K562 (cell line): ENCODE data around the gene PCSK7.

Experiments used
- CTCF ChIP-seq, 3 experiments: IDR thresholded peaks in 2 of 3; conservative IDR thresholded peaks in 1 of 3; 2 replicates each; pipeline ENCODE4 v1.5.1; 2011 to 2012; ENCODE audit warnings: low read length in 3 of 3, mild to moderate bottlenecking in 3 of 3, control low read depth in 2 of 3, improper control_type of control experiment in 1 of 3, inconsistent platforms in 1 of 3, low read depth in 1 of 3, mixed read lengths in 1 of 3, moderate library complexity in 1 of 3; ENCODE audit not compliant: insufficient read depth in 2 of 3
- EHMT2 ChIP-seq: fragments of 450-650 bp; IDR thresholded peaks from 2 replicates; pipeline ENCODE4 v1.6.1; 2018; ENCODE audit warnings: antibody characterized with exemption
- ELK1 ChIP-seq: sonication (generic); formaldehyde crosslinking; IDR thresholded peaks from 2 replicates; pipeline ENCODE4 v1.8.1; 2022; ENCODE audit warnings: missing genetic modification reagents
- EP300 ChIP-seq: IDR thresholded peaks from 2 replicates; pipeline ENCODE4 v1.6.1; 2012; ENCODE audit warnings: low read length, improper control_type of control experiment
- MEF2A ChIP-seq: IDR thresholded peaks from 2 replicates; pipeline ENCODE4 v1.6.1; 2011; ENCODE audit warnings: low read depth, mild to moderate bottlenecking, low read length, moderate library complexity; ENCODE audit not compliant: control insufficient read depth
- RBBP5 ChIP-seq: fragments of 200-600 bp; sonication (generic); IDR thresholded peaks from 2 replicates; pipeline ENCODE4 v1.6.1; 2012; ENCODE audit warnings: borderline replicate concordance, mild to moderate bottlenecking, low read length, control low read depth, inconsistent platforms; ENCODE audit not compliant: insufficient read depth, poor library complexity, severe bottlenecking
- REST ChIP-seq, 2 experiments: fragments of 450-650 bp; formaldehyde crosslinking in 1 of 2; IDR thresholded peaks; 2 replicates each; pipeline versions ENCODE4 v1.4.0 to v1.6.1; 2014 to 2020; ENCODE audit warnings: mild to moderate bottlenecking in 2 of 2, borderline replicate concordance in 1 of 2, low read depth in 1 of 2
- USF2 ChIP-seq: sonication (generic); formaldehyde crosslinking; IDR thresholded peaks from 2 replicates; pipeline ENCODE4 v1.5.0; 2020; ENCODE audit warnings: missing genetic modification reagents
- ZBTB26 ChIP-seq: fragments of 450-650 bp; formaldehyde crosslinking; IDR thresholded peaks from 2 replicates; pipeline ENCODE4 v1.4.0; 2022; ENCODE audit warnings: missing genetic modification characterization
- ZNF253 ChIP-seq: fragments of 250-450 bp; sonication (Bioruptor Pico); conservative IDR thresholded peaks from 2 replicates; pipeline ENCODE4 v1.6.1; 2021; ENCODE audit warnings: mild to moderate bottlenecking
- ZNF518B ChIP-seq: fragments of 250-450 bp; sonication (Bioruptor Pico); IDR thresholded peaks from 2 replicates; pipeline ENCODE4 v1.5.0; 2021; ENCODE audit warnings: mild to moderate bottlenecking, moderate library complexity
- ZNF785 ChIP-seq: fragments of 250-450 bp; sonication (Bioruptor Pico); IDR thresholded peaks from 2 replicates; pipeline ENCODE4 v1.4.0; 2020; ENCODE audit warnings: mild to moderate bottlenecking

GRCh38 chr11:117189191-117189940 lies 42.5 kb downstream of the PCSK7 start:
- TF ChIP-seq ZBTB26 (CRISPR knock-in tag) = no peak
- no peak for TF ChIP-seq REST (IDR thresholded peaks at IDR 0.05; ENCODE audit: borderline replicate concordance)
- TF ChIP-seq REST (CRISPR knock-in tag; IDR thresholded peaks at IDR 0.05; ENCODE audit: low read depth) = no peak
- no peak for TF ChIP-seq EHMT2
- no peak for TF ChIP-seq MEF2A
- no peak for TF ChIP-seq ZNF253 (CRISPR knock-in tag)
- no peak for TF ChIP-seq CTCF (IDR thresholded peaks at IDR 0.05 in 2 of 3, conservative IDR thresholded peaks at IDR 0.05 in 1 of 3; ENCODE audit: insufficient read depth in 2 of 3, low read depth in 1 of 3, low read length in 3 of 3)
- TF ChIP-seq ZNF518B (CRISPR knock-in tag) = no peak
- TF ChIP-seq ZNF785 (CRISPR knock-in tag) = no peak
- no peak for TF ChIP-seq USF2 (CRISPR knock-in tag)
- no peak for TF ChIP-seq EP300
- no peak for TF ChIP-seq ELK1
- no peak for TF ChIP-seq RBBP5
